Neural progenitor cell (in vitro differentiated cells): Measurements from ENCODE around the gene B4GALNT3. TPM values are rescaled to one million over a fixed set of nuclear protein-coding genes. Genes with fewer than 3 reads are reported as not detected.

ENCODE experiments used
- DNase-seq: peaks from one replicate; pipeline ENCODE4 v3.0.0-alpha.2; 2016; ENCODE audit warnings: low spot score
- H2AFZ ChIP-seq: fragments of 200-600 bp; sonication (generic); replicated peaks from 2 replicates; pipeline ENCODE4 v1.6.1; 2016; ENCODE audit warnings: antibody characterized with exemption
- H3F3A ChIP-seq: fragments of 200-600 bp; sonication (generic); 2 replicates; pipeline ENCODE4 v1.6.1; 2016; ENCODE audit warnings: antibody characterized with exemption, low read depth
- H3K27ac ChIP-seq: fragments of 200-600 bp; sonication (generic); 2 replicates; pipeline ENCODE4 v1.5.1; 2016; ENCODE audit warnings: mild to moderate bottlenecking
- H3K27me3 ChIP-seq: fragments of 200-600 bp; sonication (generic); 2 replicates; pipeline ENCODE4 v1.6.1; 2016; ENCODE audit warnings: mild to moderate bottlenecking, moderate library complexity
- H3K36me3 ChIP-seq: fragments of 200-600 bp; sonication (generic); 2 replicates; pipeline ENCODE4 v1.5.1; 2016
- H3K4me1 ChIP-seq: fragments of 200-600 bp; sonication (generic); 2 replicates; pipeline ENCODE4 v1.6.1; 2016; ENCODE audit warnings: mixed run types
- H3K4me2 ChIP-seq: fragments of 200-600 bp; sonication (generic); 2 replicates; pipeline ENCODE4 v1.6.1; 2016
- H3K4me3 ChIP-seq: fragments of 200-600 bp; sonication (generic); 2 replicates; pipeline ENCODE4 v1.5.1; 2016
- H3K79me2 ChIP-seq: fragments of 200-600 bp; sonication (generic); 2 replicates; pipeline ENCODE4 v1.6.1; 2016; ENCODE audit warnings: low read depth
- H3K9ac ChIP-seq: fragments of 200-600 bp; sonication (generic); 2 replicates; pipeline ENCODE4 v1.6.1; 2016
- H3K9me3 ChIP-seq: fragments of 200-600 bp; sonication (generic); 2 replicates; pipeline ENCODE4 v1.5.1; 2016; ENCODE audit warnings: low read depth
- H4K20me1 ChIP-seq: fragments of 200-600 bp; sonication (generic); 2 replicates; pipeline ENCODE4 v1.6.1; 2016; ENCODE audit warnings: low read depth
- H3K27ac Mint-ChIP-seq: 3 replicates; pipeline ENCODE4 v1.8.0; 2021; ENCODE audit warnings: mixed read lengths
- H3K27me3 Mint-ChIP-seq: 2 replicates; pipeline ENCODE4 v1.8.0; 2022; ENCODE audit warnings: low read depth, mild to moderate bottlenecking, inconsistent platforms, moderate library complexity, mixed read lengths; ENCODE audit not compliant: insufficient read depth
- H3K36me3 Mint-ChIP-seq: 3 replicates; pipeline ENCODE4 v1.8.0; 2021; ENCODE audit warnings: mixed read lengths
- H3K4me1 Mint-ChIP-seq: 3 replicates; pipeline ENCODE4 v1.8.0; 2021; ENCODE audit warnings: mixed read lengths
- H3K4me3 Mint-ChIP-seq: 3 replicates; pipeline ENCODE4 v1.8.0; 2021; ENCODE audit warnings: mild to moderate bottlenecking, moderate library complexity, mixed read lengths
- H3K9me3 Mint-ChIP-seq: 3 replicates; pipeline ENCODE4 v1.8.0; 2020; ENCODE audit warnings: mixed read lengths
- EZH2 ChIP-seq: fragments of 200-600 bp; sonication (generic); IDR thresholded peaks from 2 replicates; pipeline ENCODE4 v1.6.1; 2017; ENCODE audit warnings: antibody characterized with exemption, mild to moderate bottlenecking, moderate library complexity
- EZH2phosphoT487 ChIP-seq: fragments of 200-600 bp; sonication (generic); IDR thresholded peaks from 2 replicates; pipeline ENCODE4 v1.6.1; 2017; ENCODE audit warnings: antibody characterized with exemption
- total RNA-seq: library from RNA; depleted of rRNA; stranded (reverse); fragments of >200 nt; gene quantifications from 2 replicates; pipeline ENCODE4 v1.2.3, GENCODE V29; 2015; ENCODE audit warnings: low replicate concordance
- TF ChIP-seq, protein P1 (sequence below): fragments of 200-600 bp; sonication (generic); IDR thresholded peaks from 2 replicates; pipeline ENCODE4 v1.5.1; 2017; ENCODE audit warnings: antibody characterized with exemption, mild to moderate bottlenecking

B4GALNT3 gene
- total RNA-seq, 1 donor from 2014 or later: 29.0 TPM

- peak overlapping the region; percentile 18 for H3K27ac Mint-ChIP-seq
- H3K4me3 ChIP-seq: no peak overlapping the region
- no peaks in the 10 kb centered on the region for H3K9me3 ChIP-seq
- H3K4me1 ChIP-seq: peaks cover 24% of the 10 kb centered on the region
- H3K9ac ChIP-seq: no peak overlapping the region
- H3K36me3 Mint-ChIP-seq: no peaks in the 10 kb centered on the region
- H3K4me2 ChIP-seq: no peak overlapping the region
- H3K4me3 Mint-ChIP-seq: no peak overlapping the region
- peaks cover 7% of the 10 kb centered on the region for H3K27me3 Mint-ChIP-seq
- H3K79me2 ChIP-seq: no peaks in the 10 kb centered on the region
- no peak for TF ChIP-seq EZH2
- TF ChIP-seq EZH2phosphoT487: no peak
- TF ChIP-seq, protein P1, sequence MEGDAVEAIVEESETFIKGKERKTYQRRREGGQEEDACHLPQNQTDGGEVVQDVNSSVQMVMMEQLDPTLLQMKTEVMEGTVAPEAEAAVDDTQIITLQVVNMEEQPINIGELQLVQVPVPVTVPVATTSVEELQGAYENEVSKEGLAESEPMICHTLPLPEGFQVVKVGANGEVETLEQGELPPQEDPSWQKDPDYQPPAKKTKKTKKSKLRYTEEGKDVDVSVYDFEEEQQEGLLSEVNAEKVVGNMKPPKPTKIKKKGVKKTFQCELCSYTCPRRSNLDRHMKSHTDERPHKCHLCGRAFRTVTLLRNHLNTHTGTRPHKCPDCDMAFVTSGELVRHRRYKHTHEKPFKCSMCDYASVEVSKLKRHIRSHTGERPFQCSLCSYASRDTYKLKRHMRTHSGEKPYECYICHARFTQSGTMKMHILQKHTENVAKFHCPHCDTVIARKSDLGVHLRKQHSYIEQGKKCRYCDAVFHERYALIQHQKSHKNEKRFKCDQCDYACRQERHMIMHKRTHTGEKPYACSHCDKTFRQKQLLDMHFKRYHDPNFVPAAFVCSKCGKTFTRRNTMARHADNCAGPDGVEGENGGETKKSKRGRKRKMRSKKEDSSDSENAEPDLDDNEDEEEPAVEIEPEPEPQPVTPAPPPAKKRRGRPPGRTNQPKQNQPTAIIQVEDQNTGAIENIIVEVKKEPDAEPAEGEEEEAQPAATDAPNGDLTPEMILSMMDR: no peak
- no peaks in the 10 kb centered on the region for H3K9me3 Mint-ChIP-seq
- H4K20me1 ChIP-seq: peaks cover 14% of the 10 kb centered on the region
- no peaks in the 10 kb centered on the region for H3K27me3 ChIP-seq
- H3K27ac ChIP-seq: no peak overlapping the region
- H3F3A ChIP-seq: peaks cover 12% of the 10 kb centered on the region
- no peak for DNase-seq
- H2AFZ ChIP-seq: no peak overlapping the region
- no peaks in the 10 kb centered on the region for H3K36me3 ChIP-seq
- H3K4me1 Mint-ChIP-seq: peaks cover 18% of the 10 kb centered on the region
Measured at GRCh38 chr12:475286-475685, 15.5 kb downstream of the B4GALNT3 start.

GRCh38 chr12:479161-479560 is 19.4 kb downstream of the B4GALNT3 start:
- Mint-ChIP-seq H3K4me1 (peaks cover 15% of the 10 kb centered on the region), H3K27ac (no peak overlapping the region), H3K27me3 (peaks cover 9% of the 10 kb centered on the region), H3K4me3 (no peak overlapping the region), H3K36me3 (no peaks in the 10 kb centered on the region), H3K9me3 (no peaks in the 10 kb centered on the region)
- Histone ChIP-seq H3K4me1 (peaks cover 13% of the 10 kb centered on the region), H3K27me3 (no peaks in the 10 kb centered on the region), H2AFZ (no peak overlapping the region), H3K36me3 (no peaks in the 10 kb centered on the region), H3K9ac (no peak overlapping the region), H3K79me2 (no peaks in the 10 kb centered on the region), H3K4me2 (no peak overlapping the region), H4K20me1 (peaks cover 8% of the 10 kb centered on the region), H3K4me3 (no peak overlapping the region), H3K9me3 (no peaks in the 10 kb centered on the region), H3F3A (peaks cover 12% of the 10 kb centered on the region), H3K27ac (no peak overlapping the region)
- TF ChIP-seq EZH2phosphoT487: no peak
- TF ChIP-seq EZH2: no peak
- TF ChIP-seq, protein P1: no peak
- no peak for DNase-seq

GRCh38 chr12:480831-481816 is 21.4 kb downstream of the B4GALNT3 start:
- Histone ChIP-seq H2AFZ (no peak overlapping the region), H4K20me1 (peaks cover 8% of the 10 kb centered on the region), H3K36me3 (no peaks in the 10 kb centered on the region), H3F3A (peaks cover 12% of the 10 kb centered on the region), H3K9ac (no peak overlapping the region), H3K4me1 (peaks cover 13% of the 10 kb centered on the region), H3K4me3 (no peak overlapping the region), H3K9me3 (no peaks in the 10 kb centered on the region), H3K27me3 (no peaks in the 10 kb centered on the region), H3K79me2 (no peaks in the 10 kb centered on the region), H3K4me2 (no peak overlapping the region), H3K27ac (no peak overlapping the region)
- H3K27ac Mint-ChIP-seq: no peak overlapping the region
- peaks cover 3% of the 10 kb centered on the region for H3K9me3 Mint-ChIP-seq
- H3K4me1 Mint-ChIP-seq: peaks cover 12% of the 10 kb centered on the region
- no peaks in the 10 kb centered on the region for H3K36me3 Mint-ChIP-seq
- no peak for DNase-seq
- TF ChIP-seq EZH2: no peak
- TF ChIP-seq, protein P1: no peak
- TF ChIP-seq EZH2phosphoT487: no peak
- peaks cover 5% of the 10 kb centered on the region for H3K27me3 Mint-ChIP-seq
- no peak overlapping the region for H3K4me3 Mint-ChIP-seq
